B cell (primary cell): Measurements from ENCODE around the gene IGF2BP3. TPM values are rescaled to one million over a fixed set of nuclear protein-coding genes. Genes with fewer than 3 reads are reported as not detected.

Experiments
- ATAC-seq: fragments of 200-7000 bp; cut with Tn5 transposase; one replicate; pipeline ENCODE4 v1.10.0; 2021; ENCODE audit warnings: low read depth, mild to moderate bottlenecking, moderate number of reproducible peaks, moderate library complexity
- CTCF ChIA-PET: fragments of 350-600 bp; sonication (Branson Sonifier 250); formaldehyde crosslinking; loops from one replicate; lab custom pipeline; 2021; ENCODE audit warnings: antibody characterized with exemption, inconsistent platforms; lab: Charles Lee
- POLR2A ChIA-PET: fragments of 350-600 bp; sonication (Branson Sonifier 250); formaldehyde crosslinking; loops from one replicate; lab custom pipeline; 2021; ENCODE audit warnings: antibody characterized with exemption; lab: Charles Lee
- DNase-seq: peaks from one replicate; pipeline ENCODE4 v3.0.0; 2013
- H2AFZ ChIP-seq: 2 replicates; pipeline ENCODE4 v1.6.1; 2012; ENCODE audit warnings: mild to moderate bottlenecking, low read depth, low read length; ENCODE audit not compliant: insufficient read depth, poor library complexity, severe bottlenecking
- H3K27ac ChIP-seq, 2 donors: 1 replicate in 1 of 2; 2 replicates in 1 of 2; pipeline ENCODE4 v1.5.1; 2012 to 2013; ENCODE audit warnings: low read length in 2 of 2, mild to moderate bottlenecking in 2 of 2, moderate library complexity in 1 of 2
- H3K27me3 ChIP-seq, 4 experiments: fragments of 200-600 bp in 1 of 4; sonication (generic) in 1 of 4; replicated peaks in 1 of 4; 1 replicate in 2 of 4; 2 replicates in 2 of 4; pipeline versions ENCODE4 v1.6.1 to v1.7.0; 2013 to 2016; ENCODE audit warnings: low read length in 3 of 4, mild to moderate bottlenecking in 2 of 4, mixed read lengths in 1 of 4, moderate library complexity in 1 of 4; ENCODE audit not compliant: insufficient read depth in 4 of 4, control insufficient read depth in 3 of 4; ENCODE audit errors: control extremely low read depth in 1 of 4
- H3K36me3 ChIP-seq, 2 experiments: replicated peaks in 1 of 2; 1 replicate in 1 of 2; 2 replicates in 1 of 2; pipeline versions ENCODE4 v1.6.1 to v1.7.1; 2013; ENCODE audit warnings: low read length in 1 of 2; ENCODE audit not compliant: insufficient read depth in 2 of 2, control insufficient read depth in 1 of 2; ENCODE audit errors: control extremely low read depth in 1 of 2, extremely low read depth in 1 of 2
- H3K4me1 ChIP-seq, 2 donors: fragments of 200-600 bp in 1 of 2; sonication (generic) in 1 of 2; 1 replicate in 1 of 2; 2 replicates in 1 of 2; pipeline versions ENCODE4 v1.5.1 to v1.6.1; 2013 to 2017; ENCODE audit warnings: low read length in 2 of 2; ENCODE audit not compliant: control insufficient read depth in 2 of 2, insufficient read depth in 2 of 2
- H3K4me2 ChIP-seq: replicated peaks from 2 replicates; pipeline ENCODE3; 2012; ENCODE audit warnings: mild to moderate bottlenecking, low read depth, low read length; ENCODE audit not compliant: poor library complexity, severe bottlenecking
- H3K4me3 ChIP-seq, 5 experiments: fragments of 200-600 bp in 1 of 5; sonication (generic) in 1 of 5; 1 replicate in 3 of 5; 2 replicates in 2 of 5; pipeline versions ENCODE4 v1.5.1 to v1.7.0; 2011 to 2016; ENCODE audit warnings: low read length in 4 of 5, mild to moderate bottlenecking in 4 of 5, low read depth in 2 of 5, control low read depth in 1 of 5, moderate library complexity in 1 of 5; ENCODE audit not compliant: insufficient read depth in 1 of 5; ENCODE audit errors: control extremely low read depth in 1 of 5, extremely low read depth in 1 of 5
- H3K79me2 ChIP-seq: fragments of 200-600 bp; sonication (generic); one replicate; pipeline ENCODE4 v1.6.0; 2016; ENCODE audit warnings: low read length; ENCODE audit not compliant: control insufficient read depth, insufficient read depth
- H3K9ac ChIP-seq: fragments of 200-600 bp; sonication (generic); 2 replicates; pipeline ENCODE4 v1.6.1; 2017; ENCODE audit warnings: mild to moderate bottlenecking, low read length, moderate library complexity
- H3K9me3 ChIP-seq, 3 donors: one replicate each; pipeline versions ENCODE4 v1.6.1 to v1.7.1; 2013; ENCODE audit warnings: low read length in 2 of 3; ENCODE audit not compliant: control insufficient read depth in 2 of 3, insufficient read depth in 1 of 3; ENCODE audit errors: control extremely low read depth in 1 of 3
- H4K20me1 ChIP-seq: 2 replicates; pipeline ENCODE4 v1.6.0; 2012; ENCODE audit warnings: mild to moderate bottlenecking, low read length; ENCODE audit not compliant: insufficient read depth, control insufficient read depth, poor library complexity, severe bottlenecking
- H3K27ac Mint-ChIP-seq: one replicate; pipeline ENCODE4 v1.8.0; 2021; ENCODE audit warnings: mixed read lengths
- H3K27me3 Mint-ChIP-seq: one replicate; pipeline ENCODE4 v1.8.0; 2021; ENCODE audit warnings: mixed read lengths
- H3K4me1 Mint-ChIP-seq: one replicate; pipeline ENCODE4 v1.8.0; 2021; ENCODE audit warnings: mixed read lengths
- H3K4me3 Mint-ChIP-seq: one replicate; pipeline ENCODE4 v1.8.0; 2021; ENCODE audit warnings: mixed read lengths
- H3K9me3 Mint-ChIP-seq: one replicate; pipeline ENCODE4 v1.8.0; 2022; ENCODE audit warnings: mixed read lengths; ENCODE audit not compliant: insufficient read depth
- CTCF ChIP-seq: fragments of 200-600 bp; IDR thresholded peaks from one replicate; pipeline ENCODE4 v1.8.0; 2022; ENCODE audit warnings: antibody characterized with exemption, mild to moderate bottlenecking
- EZH2 ChIP-seq: IDR thresholded peaks from 2 replicates; pipeline ENCODE4 v1.6.1; 2012; ENCODE audit warnings: borderline replicate concordance, low read depth, mild to moderate bottlenecking, moderate library complexity, low read length; ENCODE audit not compliant: insufficient read depth, poor library complexity, severe bottlenecking
- WGBS: methylation state at CpG from one replicate; pipeline ENCODE4 v1.1.5; 2013; ENCODE audit warnings: missing lambda C conversion rate; ENCODE audit not compliant: insufficient coverage; 5-methylcytosine and 5-hydroxymethylcytosine counted together
- intact Hi-C: fragments of 100-400 bp; cut with micrococcal nuclease; formaldehyde crosslinking; loops from one replicate; pipeline ENCODE4 v1.10.0; 2022
- polyA plus RNA-seq: library from polyadenylated mRNA; depleted of rRNA; stranded (reverse); fragments of >200 nt; gene quantifications from 2 replicates; pipeline ENCODE4 v1.2.3, GENCODE V29; 2012
- total RNA-seq, 2 donors: library from RNA; stranded (reverse); fragments of 120-200 nt in 1 of 2; gene quantifications; 1 replicate in 1 of 2; 2 replicates in 1 of 2; pipeline versions ENCODE4 v1.2.3 to v1.2.4, GENCODE V29; 2013 to 2022

IGF2BP3 gene
- total and polyA plus RNA-seq, 2 donors (not counting 1 experiment from before 2014, with no cell fraction given) = 0.63 to 10.0 TPM

DNA sequence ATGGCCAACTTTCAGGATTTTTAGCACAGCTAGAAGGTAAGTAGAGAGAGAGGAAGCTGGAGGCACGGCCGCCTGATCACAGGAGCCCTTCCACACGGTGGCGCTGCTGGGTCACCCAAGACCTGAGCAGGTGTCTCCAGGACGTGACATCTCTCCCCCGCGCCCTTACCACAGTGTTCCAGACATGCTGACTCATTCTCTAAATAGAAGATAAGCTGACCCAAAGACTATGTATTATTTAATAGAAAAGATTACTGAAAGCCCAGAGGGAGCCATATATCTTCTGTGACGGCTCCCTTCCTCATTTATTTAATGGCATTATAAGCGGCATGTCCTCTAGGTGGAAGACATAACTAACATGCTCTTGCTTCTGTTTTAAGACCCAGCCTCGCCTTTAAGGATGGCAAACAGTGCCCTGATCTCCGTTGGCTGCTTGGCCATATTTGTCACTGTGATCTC lies 197.1 kb downstream of the IGF2BP3 start:
- Mint-ChIP-seq H3K27me3 (peaks cover 9% of the 10 kb centered on the region), H3K9me3 (no peaks in the 10 kb centered on the region), H3K4me1 (peaks cover 4% of the 10 kb centered on the region), H3K27ac (peak overlapping the region; percentile 39), H3K4me3 (peak overlapping the region; percentile 72)
- Histone ChIP-seq H3K9ac (no peak overlapping the region), H4K20me1 (no peaks in the 10 kb centered on the region), H2AFZ (peak overlapping the region; percentile 68), H3K79me2 (no peaks in the 10 kb centered on the region), H3K4me2 (peak overlapping the region; percentile 61), H3K4me3 (peak overlapping the region in 2 of 5 experiments; percentile 9 to 27), H3K9me3 (no peaks in the 10 kb centered on the region), H3K4me1 (peaks cover 3 to 9% of the 10 kb centered on the region in 2 donors), H3K27me3 (peaks cover 0 to 6% (median 0%) of the 10 kb centered on the region in 4 experiments), H3K27ac (no peak overlapping the region), H3K36me3 (no peaks in the 10 kb centered on the region)
- peak; percentile 88 for DNase-seq
- POLR2A ChIA-PET = no interaction called here
- CTCF ChIA-PET = interaction anchor here (0.6 to 4.1 kb wide), 37 partner anchors 9 to 452 kb away, joined by 3 to 52 read pairs (median 4); partner anchors contain the start of genes MALSU1, NUP42 and STK31
- ATAC-seq = peak; percentile 96
- intact Hi-C loops = loop anchor here (1.0 to 10.0 kb wide), 3 partner anchors 189 to 1392 kb away; no protein-coding TSS in a partner anchor
- WGBS = 0% methylated on average over 6 of the region's 11 CpGs
- TF ChIP-seq EZH2 (no peak), CTCF (peak; percentile 90)

GRCh38 chr7:23272275-23272674 lies 198.0 kb downstream of the IGF2BP3 start:
- ATAC-seq (no peak), DNase-seq (no peak)
- WGBS = 100% methylated on average over 1 of the region's 2 CpGs
- Mint-ChIP-seq H3K27me3 (peaks cover 9% of the 10 kb centered on the region), H3K27ac (no peak overlapping the region), H3K4me1 (peaks cover 4% of the 10 kb centered on the region), H3K9me3 (no peaks in the 10 kb centered on the region), H3K4me3 (no peak overlapping the region)
- Histone ChIP-seq H3K9ac (no peak overlapping the region), H3K27ac (no peak overlapping the region), H4K20me1 (no peaks in the 10 kb centered on the region), H2AFZ (no peak overlapping the region), H3K27me3 (peaks cover 0 to 6% (median 0%) of the 10 kb centered on the region in 4 experiments), H3K4me3 (no peak overlapping the region), H3K4me1 (peaks cover 3 to 9% of the 10 kb centered on the region in 2 donors), H3K9me3 (no peaks in the 10 kb centered on the region), H3K4me2 (no peak overlapping the region), H3K36me3 (no peaks in the 10 kb centered on the region), H3K79me2 (no peaks in the 10 kb centered on the region)
- intact Hi-C loops = loop anchor here (10.0 kb wide), 1 partner anchor 1393 kb away; no protein-coding TSS in a partner anchor
- ChIA-PET POLR2A (no interaction called here), CTCF (interaction anchor here (0.6 to 4.1 kb wide), 31 partner anchors 8 to 1134 kb away, joined by 3 to 52 read pairs (median 4); partner anchors contain the start of genes MALSU1, NUP42 and STK31)
- TF ChIP-seq EZH2 (no peak), CTCF (no peak)
